Measurements from ENCODE around the gene IQSEC1.

- TF ChIP-seq CTCF (IDR thresholded peaks at IDR 0.05): no peak
- no peak for TF ChIP-seq POLR2A (IDR thresholded peaks at IDR 0.05)
These were observed 154.0 kb downstream of the IQSEC1 start for GRCh38 chr3:12919205-12919604.

Measured in lower leg skin (tissue), 3 donors.